GM13977 (cell line): ENCODE measurements around the gene USP53.
"Not testable (repeated sequence)": the region's sequence is repeated elsewhere in the genome, so short reads cannot be mapped to it uniquely, and the experiment has no call there.

ENCODE experiments used
- DNase-seq: peaks from one replicate; pipeline ENCODE4 v3.0.0; 2012; ENCODE audit warnings: low spot score
- CTCF ChIP-seq: IDR thresholded peaks from 2 replicates; pipeline ENCODE4 v1.5.1; 2012; ENCODE audit warnings: mild to moderate bottlenecking, control low read depth; ENCODE audit not compliant: insufficient read depth; ENCODE audit errors: extremely low read depth, missing control alignments
- in situ Hi-C: fragments of 300-500 bp; cut with MboI; formaldehyde crosslinking; loops from one replicate; pipeline ENCODE4 v1.12.0; 2022; ENCODE audit warnings: low sequenced_read_pairs, low pct_unique_long_range_greater_than_20kb, mixed read lengths, inconsistent platforms; ENCODE audit not compliant: unreplicated experiment

USP53 gene

GRCh38 chr4:119314356-119314755 lies 101.8 kb downstream of the USP53 start:
- peak; percentile 18 for DNase-seq
- in situ Hi-C loops = no loop called here
- TF ChIP-seq CTCF = peak; percentile 56

- DNase-seq = no peak
- TF ChIP-seq CTCF = no peak
- in situ Hi-C loops = no loop called here
Measured at GRCh38 chr4:119315036-119315435, 102.5 kb downstream of the USP53 start.

- TF ChIP-seq CTCF = no peak
- in situ Hi-C loops = no loop called here
Measured at GRCh38 chr4:119317990-119318389, 105.5 kb downstream of the USP53 start.

GRCh38 chr4:119321921-119322687 lies 109.6 kb downstream of the USP53 start, which contains the start of gene FABP2:
FABP2 (minus strand) TSS chr4:119322138; CDS start chr4:119322102, 36 bp downstream.
- in situ Hi-C loops = no loop called here
- no peak for DNase-seq
- TF ChIP-seq CTCF = no peak

More at GRCh38 chr4:119317990-119318389, 105.5 kb downstream of the USP53 start:
- no peak for DNase-seq

- DNase-seq = no peak
- in situ Hi-C loops = no loop called here
- TF ChIP-seq CTCF = no peak
Measured at GRCh38 chr4:119328695-119329094, 116.2 kb downstream of the USP53 start.

- TF ChIP-seq CTCF = no peak
- no peak for DNase-seq
- in situ Hi-C loops = no loop called here
Measured at GRCh38 chr4:119329835-119330620, 117.5 kb downstream of the USP53 start.

- in situ Hi-C loops = not testable (repeated sequence)
Measured at GRCh38 chr4:119336332-119336979, 123.9 kb downstream of the USP53 start.

More at GRCh38 chr4:119336332-119336979, 123.9 kb downstream of the USP53 start:
- DNase-seq = not testable (repeated sequence)
